Measurements from ENCODE around the gene CPEB4.

GRCh38 chr5:173839117-173839713 lies 48.9 kb upstream of the CPEB4 start:
- TF ChIP-seq REST (IDR thresholded peaks at IDR 0.05) (no peak), CTCF (IDR thresholded peaks at IDR 0.05; ENCODE audit: low read depth, low read length, missing input control) (no peak), JUND (IDR thresholded peaks at IDR 0.05) (no peak), RAD21 (IDR thresholded peaks at IDR 0.05) (no peak), HNF4A (conservative IDR thresholded peaks at IDR 0.05) (no peak), TAF1 (conservative IDR thresholded peaks at IDR 0.05) (no peak), YY1 (IDR thresholded peaks at IDR 0.05) (no peak), FOXA1 (IDR thresholded peaks at IDR 0.05) (no peak), EGR1 (IDR thresholded peaks at IDR 0.05; ENCODE audit: low read depth in 2 of 2) (no peak), GABPA (IDR thresholded peaks at IDR 0.05 in 1 of 2, conservative IDR thresholded peaks at IDR 0.05 in 1 of 2) (no peak), SP1 (IDR thresholded peaks at IDR 0.05) (no peak), HNF4G (IDR thresholded peaks at IDR 0.05) (no peak)
- TF ChIP-seq, protein P1, sequence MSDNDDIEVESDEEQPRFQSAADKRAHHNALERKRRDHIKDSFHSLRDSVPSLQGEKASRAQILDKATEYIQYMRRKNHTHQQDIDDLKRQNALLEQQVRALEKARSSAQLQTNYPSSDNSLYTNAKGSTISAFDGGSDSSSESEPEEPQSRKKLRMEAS (IDR thresholded peaks at IDR 0.05): no peak
- TF ChIP-seq, protein P2, sequence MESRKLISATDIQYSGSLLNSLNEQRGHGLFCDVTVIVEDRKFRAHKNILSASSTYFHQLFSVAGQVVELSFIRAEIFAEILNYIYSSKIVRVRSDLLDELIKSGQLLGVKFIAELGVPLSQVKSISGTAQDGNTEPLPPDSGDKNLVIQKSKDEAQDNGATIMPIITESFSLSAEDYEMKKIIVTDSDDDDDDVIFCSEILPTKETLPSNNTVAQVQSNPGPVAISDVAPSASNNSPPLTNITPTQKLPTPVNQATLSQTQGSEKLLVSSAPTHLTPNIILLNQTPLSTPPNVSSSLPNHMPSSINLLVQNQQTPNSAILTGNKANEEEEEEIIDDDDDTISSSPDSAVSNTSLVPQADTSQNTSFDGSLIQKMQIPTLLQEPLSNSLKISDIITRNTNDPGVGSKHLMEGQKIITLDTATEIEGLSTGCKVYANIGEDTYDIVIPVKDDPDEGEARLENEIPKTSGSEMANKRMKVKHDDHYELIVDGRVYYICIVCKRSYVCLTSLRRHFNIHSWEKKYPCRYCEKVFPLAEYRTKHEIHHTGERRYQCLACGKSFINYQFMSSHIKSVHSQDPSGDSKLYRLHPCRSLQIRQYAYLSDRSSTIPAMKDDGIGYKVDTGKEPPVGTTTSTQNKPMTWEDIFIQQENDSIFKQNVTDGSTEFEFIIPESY (IDR thresholded peaks at IDR 0.05): no peak
